Measurements from ENCODE around the gene INPP4A. TPM values are rescaled to one million over a fixed set of nuclear protein-coding genes. Genes with fewer than 3 reads are reported as not detected.

INPP4A gene
- polyA plus RNA-seq, 1 donor (not counting 4 experiments of a cell fraction or from before 2014, with no cell fraction given): 10.7 TPM

DNA sequence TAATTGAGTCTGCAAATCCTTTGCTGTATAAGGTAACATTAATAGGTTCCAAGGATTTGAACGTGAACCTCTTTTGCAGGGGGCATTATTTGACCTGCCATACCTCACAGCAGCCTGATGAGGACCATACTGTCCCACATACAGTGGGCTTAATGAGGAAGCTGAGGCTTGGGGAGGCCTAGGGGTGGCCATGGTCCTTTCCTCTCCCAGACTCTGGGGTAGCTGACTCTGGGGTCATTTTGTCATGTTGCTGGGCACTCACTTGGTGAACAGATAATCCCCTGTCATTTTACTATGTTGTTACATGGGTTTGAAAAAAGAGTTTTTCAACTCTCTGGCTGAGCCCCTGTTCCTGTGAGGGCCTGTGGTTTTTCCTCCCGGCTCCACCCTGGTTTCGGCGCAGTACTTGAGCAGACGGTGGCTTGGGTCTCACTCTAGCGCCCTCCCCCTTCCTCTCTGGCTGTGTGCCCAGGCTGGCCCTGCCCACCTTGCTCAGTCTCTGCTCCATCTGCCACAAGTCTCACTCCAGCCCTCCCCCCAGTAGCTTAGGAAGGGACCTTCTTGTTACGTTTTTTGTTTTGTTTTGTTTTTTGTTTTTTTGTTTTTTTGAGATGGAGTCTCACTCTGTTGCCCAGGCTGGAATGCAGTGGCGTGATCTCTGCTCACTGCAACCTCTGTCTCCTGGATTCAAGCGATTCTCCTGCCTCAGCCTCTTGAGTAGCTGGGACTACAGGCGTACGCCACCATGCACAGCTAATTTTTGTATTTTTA is 21.0 kb downstream of the INPP4A start:
- Histone ChIP-seq H3K27ac (ENCODE audit: control insufficient read depth, insufficient read depth, low read length) (no peak overlapping the region), H3K4me1 (ENCODE audit: control insufficient read depth, extremely low read depth, insufficient read depth, low read length) (peaks cover 9% of the 10 kb centered on the region), H3K4me3 (ENCODE audit: control insufficient read depth in 2 of 3, extremely low read depth in 1 of 3, insufficient read depth in 2 of 3, low read depth in 1 of 3, low read length in 3 of 3) (no peak overlapping the region), H3K9me1 (ENCODE audit: control insufficient read depth, extremely low read depth, insufficient read depth, low read length) (peaks cover 2% of the 10 kb centered on the region), H2AFZ (ENCODE audit: control insufficient read depth, low read length) (no peak overlapping the region), H3K36me3 (ENCODE audit: control insufficient read depth in 2 of 2, extremely low read depth in 1 of 2, insufficient read depth in 2 of 2, low read length in 2 of 2) (no peaks in the 10 kb centered on the region), H4K20me1 (ENCODE audit: control insufficient read depth, extremely low read depth, insufficient read depth, low read length) (peaks cover 10% of the 10 kb centered on the region), H3K4me2 (ENCODE audit: control insufficient read depth, extremely low read depth, insufficient read depth, low read depth, low read length) (no peak overlapping the region), H3K9ac (ENCODE audit: control insufficient read depth, extremely low read depth, insufficient read depth, low read length) (no peak overlapping the region), H3K27me3 (ENCODE audit: control insufficient read depth, extremely low read depth, insufficient read depth, low read length) (no peaks in the 10 kb centered on the region), H3K9me3 (ENCODE audit: control insufficient read depth, low read depth, low read length) (no peaks in the 10 kb centered on the region), H3K79me2 (ENCODE audit: control insufficient read depth, insufficient read depth, low read length) (peaks cover 29% of the 10 kb centered on the region)
- FAIRE-seq (no peak), DNase-seq (ENCODE audit: low read depth, low spot score) (no peak)
- TF ChIP-seq EZH2 (IDR thresholded peaks at IDR 0.05; ENCODE audit: low read length): no peak
- TF ChIP-seq, protein P1, sequence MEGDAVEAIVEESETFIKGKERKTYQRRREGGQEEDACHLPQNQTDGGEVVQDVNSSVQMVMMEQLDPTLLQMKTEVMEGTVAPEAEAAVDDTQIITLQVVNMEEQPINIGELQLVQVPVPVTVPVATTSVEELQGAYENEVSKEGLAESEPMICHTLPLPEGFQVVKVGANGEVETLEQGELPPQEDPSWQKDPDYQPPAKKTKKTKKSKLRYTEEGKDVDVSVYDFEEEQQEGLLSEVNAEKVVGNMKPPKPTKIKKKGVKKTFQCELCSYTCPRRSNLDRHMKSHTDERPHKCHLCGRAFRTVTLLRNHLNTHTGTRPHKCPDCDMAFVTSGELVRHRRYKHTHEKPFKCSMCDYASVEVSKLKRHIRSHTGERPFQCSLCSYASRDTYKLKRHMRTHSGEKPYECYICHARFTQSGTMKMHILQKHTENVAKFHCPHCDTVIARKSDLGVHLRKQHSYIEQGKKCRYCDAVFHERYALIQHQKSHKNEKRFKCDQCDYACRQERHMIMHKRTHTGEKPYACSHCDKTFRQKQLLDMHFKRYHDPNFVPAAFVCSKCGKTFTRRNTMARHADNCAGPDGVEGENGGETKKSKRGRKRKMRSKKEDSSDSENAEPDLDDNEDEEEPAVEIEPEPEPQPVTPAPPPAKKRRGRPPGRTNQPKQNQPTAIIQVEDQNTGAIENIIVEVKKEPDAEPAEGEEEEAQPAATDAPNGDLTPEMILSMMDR (optimal IDR thresholded peaks at IDR 0.05 in 1 of 3, IDR thresholded peaks at IDR 0.05 in 1 of 3, conservative IDR thresholded peaks at IDR 0.05 in 1 of 3; ENCODE audit: extremely low read depth in 1 of 3, insufficient read depth in 2 of 3, low read length in 3 of 3): no peak
- dilution Hi-C loops (cut with MboI; ENCODE audit: extremely low pct_ligation_motif_present, low sequenced_read_pairs): no loop called here

DNA sequence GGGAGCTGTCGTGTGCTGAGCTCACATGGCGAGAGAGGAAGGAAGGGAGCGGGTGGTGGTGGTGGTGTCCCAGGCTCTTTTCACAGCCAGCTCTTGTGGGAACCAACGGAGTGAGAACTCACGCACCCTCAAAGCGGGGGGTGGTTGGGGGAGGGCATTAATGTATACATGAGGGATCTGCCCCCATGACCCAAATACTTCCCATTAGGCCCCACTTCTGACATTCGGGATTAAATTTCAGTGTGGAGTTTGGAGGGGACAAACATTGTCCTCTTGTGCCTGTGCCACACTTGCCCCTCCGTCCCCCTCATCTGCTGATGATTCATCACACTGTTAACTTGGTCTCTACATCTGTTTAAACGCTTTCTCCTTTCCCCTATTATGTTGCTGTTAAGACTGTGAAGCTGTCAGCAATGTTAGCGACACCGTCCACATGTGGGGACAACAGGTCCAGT is 22.5 kb downstream of the INPP4A start:
- no peak overlapping the region for H3K9ac ChIP-seq (ENCODE audit: control insufficient read depth, extremely low read depth, insufficient read depth, low read length)
- no peaks in the 10 kb centered on the region for H3K36me3 ChIP-seq (ENCODE audit: control insufficient read depth in 2 of 2, extremely low read depth in 1 of 2, insufficient read depth in 2 of 2, low read length in 2 of 2)
- peaks cover 23% of the 10 kb centered on the region for H3K79me2 ChIP-seq (ENCODE audit: control insufficient read depth, insufficient read depth, low read length)
- H3K9me3 ChIP-seq (ENCODE audit: control insufficient read depth, low read depth, low read length): no peaks in the 10 kb centered on the region
- H3K27ac ChIP-seq (ENCODE audit: control insufficient read depth, insufficient read depth, low read length): no peak overlapping the region
- dilution Hi-C loops (cut with MboI; ENCODE audit: extremely low pct_ligation_motif_present, low sequenced_read_pairs): no loop called here
- no peak overlapping the region for H3K4me3 ChIP-seq (ENCODE audit: control insufficient read depth in 2 of 3, extremely low read depth in 1 of 3, insufficient read depth in 2 of 3, low read depth in 1 of 3, low read length in 3 of 3)
- FAIRE-seq (no peak), DNase-seq (ENCODE audit: low read depth, low spot score) (no peak)
- peaks cover 2% of the 10 kb centered on the region for H3K9me1 ChIP-seq (ENCODE audit: control insufficient read depth, extremely low read depth, insufficient read depth, low read length)
- H2AFZ ChIP-seq (ENCODE audit: control insufficient read depth, low read length): no peak overlapping the region
- H3K4me2 ChIP-seq (ENCODE audit: control insufficient read depth, extremely low read depth, insufficient read depth, low read depth, low read length): no peak overlapping the region
- H3K4me1 ChIP-seq (ENCODE audit: control insufficient read depth, extremely low read depth, insufficient read depth, low read length): peaks cover 9% of the 10 kb centered on the region
- TF ChIP-seq EZH2 (IDR thresholded peaks at IDR 0.05; ENCODE audit: low read length): no peak
- TF ChIP-seq, protein P1 (optimal IDR thresholded peaks at IDR 0.05 in 1 of 3, IDR thresholded peaks at IDR 0.05 in 1 of 3, conservative IDR thresholded peaks at IDR 0.05 in 1 of 3; ENCODE audit: extremely low read depth in 1 of 3, insufficient read depth in 2 of 3, low read length in 3 of 3): no peak
- peaks cover 6% of the 10 kb centered on the region for H4K20me1 ChIP-seq (ENCODE audit: control insufficient read depth, extremely low read depth, insufficient read depth, low read length)
- no peaks in the 10 kb centered on the region for H3K27me3 ChIP-seq (ENCODE audit: control insufficient read depth, extremely low read depth, insufficient read depth, low read length)
